B cell (primary cell): Measurements from ENCODE around the gene ADAMTS20.

Source experiments
- CTCF ChIP-seq: fragments of 200-600 bp; IDR thresholded peaks from one replicate; pipeline ENCODE4 v1.8.0; 2022; ENCODE audit warnings: antibody characterized with exemption, mild to moderate bottlenecking
- EZH2 ChIP-seq: IDR thresholded peaks from 2 replicates; pipeline ENCODE4 v1.6.1; 2012; ENCODE audit warnings: borderline replicate concordance, low read depth, mild to moderate bottlenecking, moderate library complexity, low read length; ENCODE audit not compliant: insufficient read depth, poor library complexity, severe bottlenecking

GRCh38 chr12:43416981-43417380 is 135.0 kb downstream of the ADAMTS20 start:
- no peak for TF ChIP-seq EZH2
- no peak for TF ChIP-seq CTCF
